ENCODE results near the gene SLC33A1.
"Not testable (repeated sequence)": the region's sequence is repeated elsewhere in the genome, so short reads cannot be mapped to it uniquely, and the experiment has no call there.

Gene SLC33A1

DNA sequence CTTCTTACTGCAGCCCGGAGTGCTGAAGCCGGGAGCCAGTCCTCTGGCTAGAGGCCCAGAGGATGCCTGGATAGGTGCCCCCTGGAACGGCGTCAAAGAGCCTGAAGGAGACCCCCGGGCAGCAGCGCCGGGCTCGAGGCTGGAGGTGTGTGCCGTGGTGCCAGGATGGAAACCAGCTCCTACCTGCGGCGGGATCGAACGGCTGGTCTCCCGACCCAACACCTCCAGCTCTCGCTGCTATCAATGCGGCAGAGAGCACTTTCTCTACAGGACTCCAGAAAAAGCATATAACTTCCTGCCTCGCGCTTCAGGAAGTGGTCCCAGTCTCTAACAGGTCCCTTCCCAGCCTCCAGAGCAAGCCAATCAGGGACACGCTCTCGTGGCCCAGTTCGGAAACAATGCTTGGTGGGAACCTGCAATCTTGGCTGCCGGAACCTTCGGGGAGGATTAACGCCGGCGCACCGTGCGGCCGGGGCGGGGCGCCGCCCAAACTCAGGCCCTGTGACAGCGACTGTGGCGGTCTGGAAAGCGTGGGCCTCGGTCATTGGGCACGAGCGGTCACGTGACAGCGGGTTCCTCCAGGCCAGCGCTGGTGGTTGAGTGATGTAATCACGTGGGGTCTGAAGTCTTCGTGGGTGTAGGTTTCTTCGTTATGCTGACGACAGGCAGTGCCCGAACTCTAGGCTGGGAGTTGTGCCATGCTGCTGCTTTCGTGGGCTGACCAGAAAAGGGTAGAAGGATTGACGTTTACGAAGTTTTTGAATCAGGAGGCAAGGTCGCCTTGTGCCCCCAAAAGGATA lies at the start of gene SLC33A1:
Gene SLC33A1 (minus strand): TSS at position 287 of the 800 bp plus-strand sequence. CDS start 430 bp downstream, outside the sequence.
- peak; percentile 99 for DNase-seq

DNA sequence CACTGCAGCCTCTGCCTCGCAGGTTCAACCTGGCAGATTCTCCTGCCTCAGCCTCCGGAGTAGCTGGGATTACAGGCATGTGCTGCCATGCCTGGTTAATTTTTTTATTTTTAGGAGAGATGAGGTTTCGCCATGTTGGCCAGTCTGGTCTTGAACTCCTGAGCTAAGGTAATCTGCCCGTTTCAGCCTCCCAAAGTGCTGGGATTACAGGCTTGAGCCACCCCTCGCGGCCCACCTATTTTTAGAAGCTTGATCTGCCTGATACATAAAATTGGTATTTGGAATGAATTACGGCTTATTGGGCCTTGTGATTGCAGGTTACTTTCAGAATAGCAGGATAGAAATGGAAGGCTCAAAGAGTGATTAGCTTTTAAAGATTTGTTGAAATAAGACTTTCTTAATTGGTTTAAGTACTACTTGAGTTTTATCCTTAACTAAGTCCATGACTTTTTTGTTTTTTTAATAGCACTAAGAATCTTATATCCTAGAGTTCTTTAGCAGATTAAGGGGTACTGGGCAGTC lies 41.2 kb upstream of the SLC33A1 start:
- DNase-seq: no peak

DNA sequence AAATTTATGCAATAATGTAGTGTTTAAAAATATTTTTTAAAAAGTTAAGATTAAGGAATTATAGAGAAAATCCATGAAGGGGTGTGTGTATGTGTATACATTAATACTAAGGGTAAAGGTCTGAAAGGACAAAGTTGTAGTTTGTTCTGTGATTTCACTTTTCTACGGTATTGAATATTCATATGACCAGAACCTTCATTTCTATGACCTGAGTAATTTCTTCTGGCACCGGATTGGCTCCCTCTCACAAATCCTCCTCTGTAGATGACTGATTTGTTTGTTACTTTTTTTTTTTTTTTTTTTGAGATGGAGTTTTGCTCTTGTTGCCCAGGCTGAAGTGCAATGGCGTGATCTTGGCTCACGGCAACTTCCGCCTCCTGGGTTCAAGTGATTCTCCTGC lies 37.1 kb upstream of the SLC33A1 start:
- no peak for DNase-seq

DNA sequence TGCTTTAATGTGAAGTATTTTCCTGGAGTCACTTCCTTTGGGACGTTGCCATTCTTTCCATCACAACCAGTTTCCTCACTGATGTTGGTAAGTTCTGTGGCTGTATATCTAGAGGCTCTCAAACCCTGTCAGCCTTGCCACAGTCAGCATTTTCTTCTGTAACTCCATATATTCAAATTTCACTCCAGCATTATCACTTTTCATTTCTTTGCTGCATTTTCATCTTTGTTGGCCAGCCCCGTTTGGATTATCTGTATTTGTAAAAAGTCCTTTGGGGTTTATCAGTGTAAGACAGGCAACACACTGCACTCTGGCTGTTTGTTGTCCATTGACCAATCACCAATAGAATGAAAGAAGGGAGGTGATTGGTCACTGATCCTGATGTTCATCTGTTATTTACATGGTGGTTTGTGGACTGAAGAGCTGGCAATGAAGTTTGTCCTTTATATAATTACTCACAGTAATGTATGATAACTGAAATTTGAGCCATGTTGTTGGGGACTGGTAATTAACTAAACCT lies 36.5 kb upstream of the SLC33A1 start:
- no peak for DNase-seq

DNA sequence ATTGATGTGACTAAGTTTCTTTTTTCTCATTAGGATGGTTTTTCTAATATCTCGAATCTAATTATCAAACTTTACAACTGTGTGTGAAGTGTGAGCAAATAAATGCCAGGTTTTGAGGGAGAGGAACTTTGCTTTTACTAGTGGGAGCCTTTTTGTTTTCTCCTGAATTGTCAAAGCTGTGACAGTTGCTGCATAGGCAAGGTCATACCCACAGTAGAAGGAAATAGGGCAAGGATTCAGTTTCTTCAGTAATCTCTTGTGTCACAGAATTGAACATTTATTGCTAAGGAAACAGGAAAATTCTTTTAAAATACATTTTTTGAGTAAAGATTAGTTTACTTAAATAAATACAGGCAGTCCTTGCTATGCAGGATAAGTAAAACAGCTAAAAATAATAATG lies 35.7 kb upstream of the SLC33A1 start:
- no peak for DNase-seq

DNA sequence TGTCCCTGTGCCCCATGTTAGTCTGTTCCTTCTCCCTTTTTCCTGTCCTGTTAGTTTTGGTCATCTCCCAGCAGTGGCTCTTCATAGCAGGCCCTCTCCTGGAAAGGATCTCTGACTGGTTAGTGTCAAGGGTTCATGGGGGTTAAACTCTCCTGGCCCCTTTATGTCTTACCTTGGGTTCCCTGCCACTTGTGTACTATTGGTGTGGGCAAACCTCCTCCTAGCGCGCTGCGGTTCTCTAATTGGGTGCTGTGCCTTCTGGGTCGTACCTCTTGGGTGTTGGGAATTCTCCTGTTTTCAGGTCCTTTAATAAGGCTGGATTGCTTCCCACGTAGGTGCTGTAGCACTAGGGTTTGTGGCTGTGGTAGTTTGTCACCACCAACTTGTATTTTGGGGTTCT lies 35.0 kb upstream of the SLC33A1 start:
- no peak for DNase-seq

DNA sequence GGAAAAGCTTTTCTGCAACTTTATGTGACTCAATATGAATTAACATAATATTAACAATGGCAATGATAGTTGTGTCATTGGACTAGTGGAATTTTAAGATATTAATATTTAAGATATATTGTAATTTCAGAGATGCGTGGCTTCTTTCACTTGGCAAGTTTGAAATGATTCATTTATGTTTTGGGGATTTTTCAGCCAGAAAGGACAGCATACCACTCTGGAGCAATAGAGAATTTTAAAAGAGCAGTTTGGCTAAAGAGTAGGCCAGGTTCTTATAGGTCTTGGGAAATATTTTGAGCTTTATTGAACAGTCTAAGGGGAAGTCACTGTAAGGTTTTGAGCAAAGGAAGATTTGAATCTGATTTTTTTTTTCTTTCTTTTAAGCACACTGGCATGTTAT lies 32.7 kb upstream of the SLC33A1 start:
- DNase-seq: no peak

DNA sequence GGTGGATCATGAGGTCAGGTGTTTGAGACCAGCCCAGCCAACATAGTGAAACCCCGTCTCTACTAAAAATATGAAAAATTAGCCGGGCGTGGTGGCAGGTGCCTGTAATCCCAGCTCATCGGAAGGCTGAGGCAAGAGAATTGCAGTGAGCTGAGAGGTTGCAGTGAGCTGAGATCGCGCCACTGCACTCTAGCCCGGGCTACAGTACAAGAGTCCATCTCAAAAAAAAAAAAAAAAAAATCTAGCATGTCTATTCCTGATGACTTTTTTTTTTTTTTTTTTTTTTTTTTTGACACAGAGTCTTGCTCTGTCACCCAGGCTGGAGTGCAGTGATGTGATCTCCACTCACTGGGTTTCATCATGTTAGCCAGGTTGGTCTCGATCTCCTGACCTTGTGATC lies 32.1 kb upstream of the SLC33A1 start:
- DNase-seq: not testable (repeated sequence)

DNA sequence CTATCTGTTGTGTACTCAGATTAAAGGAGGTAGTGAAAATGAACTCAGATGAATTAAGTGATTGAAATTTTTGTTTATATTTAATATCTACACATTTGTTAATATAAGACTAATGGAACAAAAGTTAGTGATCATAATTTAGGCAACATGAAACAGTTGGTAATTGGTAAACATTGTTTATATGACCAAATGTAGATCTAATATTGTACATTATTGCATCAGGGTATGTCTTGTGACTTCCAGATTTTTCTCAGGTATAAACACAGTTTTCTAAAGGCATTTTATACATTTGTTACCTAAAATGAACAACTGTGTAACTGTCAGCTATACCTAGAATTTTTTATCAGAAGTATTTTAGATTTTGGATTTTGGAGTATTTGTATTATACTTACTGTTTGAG lies 31.1 kb upstream of the SLC33A1 start:
- DNase-seq: no peak

DNA sequence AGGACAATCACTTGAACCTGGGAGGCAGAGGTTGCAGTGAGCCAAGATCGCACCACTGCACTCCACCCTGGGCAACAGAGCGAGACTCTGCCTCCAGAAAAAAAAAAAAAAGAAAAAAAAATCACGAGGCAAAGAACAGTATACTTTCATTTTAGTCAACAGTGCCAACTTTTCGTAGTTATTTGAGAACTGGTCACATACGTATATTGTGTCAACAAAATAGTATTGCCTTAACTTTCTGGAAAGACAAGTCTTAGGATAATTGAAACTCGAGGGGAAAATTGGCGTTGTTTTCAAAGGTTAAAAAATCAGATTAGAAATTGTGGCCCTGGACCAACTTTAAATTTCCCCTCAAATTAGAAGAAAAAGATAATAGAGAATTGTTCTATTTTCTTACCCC lies 30.1 kb upstream of the SLC33A1 start:
- DNase-seq: no peak

DNA sequence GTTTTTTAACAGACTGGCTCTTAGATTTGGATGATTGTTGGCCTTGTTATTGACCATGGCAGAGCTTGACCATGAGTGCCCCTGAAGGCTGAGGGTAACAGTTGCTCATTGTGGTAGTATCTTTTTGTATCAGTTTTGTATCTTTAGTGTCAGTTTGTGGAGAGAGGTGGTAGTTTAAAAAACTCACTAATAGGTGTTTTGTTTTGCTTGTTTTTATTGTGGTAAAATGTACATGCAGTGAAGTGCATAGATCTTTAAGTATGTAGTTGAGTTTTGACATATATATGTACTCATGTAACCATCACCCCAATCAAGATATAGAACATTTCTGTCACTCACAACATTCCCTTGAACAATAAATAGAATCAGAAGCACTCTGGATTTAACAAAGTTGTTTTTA lies 26.1 kb upstream of the SLC33A1 start:
- no peak for DNase-seq

DNA sequence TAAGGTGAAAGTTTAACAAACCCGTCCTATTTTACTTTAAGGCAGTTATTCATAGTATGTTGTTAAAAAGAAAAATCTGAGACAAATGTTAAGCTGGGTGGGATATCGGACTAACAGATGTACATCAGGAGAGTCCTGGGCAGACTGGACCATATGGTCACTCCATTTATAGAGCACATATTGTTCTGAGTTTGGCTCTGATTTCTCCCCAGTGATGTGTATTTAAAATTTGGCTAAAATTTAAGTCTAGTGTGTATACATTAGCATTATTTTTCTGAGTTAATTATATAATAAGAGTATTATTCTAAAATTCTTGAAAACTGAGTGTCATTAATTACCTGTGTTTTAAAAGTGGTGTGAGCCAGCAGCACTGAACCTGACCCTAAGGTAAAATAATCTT lies 22.3 kb upstream of the SLC33A1 start:
- no peak for DNase-seq

DNA sequence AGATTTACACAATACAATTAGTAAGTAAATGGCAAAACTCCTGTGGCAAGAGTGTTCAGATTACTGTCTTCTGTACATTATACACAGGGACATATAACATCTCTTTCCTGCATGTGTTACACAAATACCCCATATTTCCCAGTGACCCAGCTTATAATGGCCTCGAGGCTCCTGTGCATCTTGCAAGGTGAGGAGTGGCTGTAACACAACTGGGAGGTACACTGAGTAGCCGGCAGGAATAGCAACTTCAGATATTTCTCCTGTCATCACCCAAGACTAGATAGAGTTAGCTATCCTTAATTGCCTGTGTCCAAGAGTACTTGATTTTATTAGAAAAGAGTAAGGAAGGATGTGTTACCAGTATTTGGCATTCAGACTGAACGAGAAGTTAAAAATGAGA lies 21.8 kb upstream of the SLC33A1 start:
- no peak for DNase-seq

DNA sequence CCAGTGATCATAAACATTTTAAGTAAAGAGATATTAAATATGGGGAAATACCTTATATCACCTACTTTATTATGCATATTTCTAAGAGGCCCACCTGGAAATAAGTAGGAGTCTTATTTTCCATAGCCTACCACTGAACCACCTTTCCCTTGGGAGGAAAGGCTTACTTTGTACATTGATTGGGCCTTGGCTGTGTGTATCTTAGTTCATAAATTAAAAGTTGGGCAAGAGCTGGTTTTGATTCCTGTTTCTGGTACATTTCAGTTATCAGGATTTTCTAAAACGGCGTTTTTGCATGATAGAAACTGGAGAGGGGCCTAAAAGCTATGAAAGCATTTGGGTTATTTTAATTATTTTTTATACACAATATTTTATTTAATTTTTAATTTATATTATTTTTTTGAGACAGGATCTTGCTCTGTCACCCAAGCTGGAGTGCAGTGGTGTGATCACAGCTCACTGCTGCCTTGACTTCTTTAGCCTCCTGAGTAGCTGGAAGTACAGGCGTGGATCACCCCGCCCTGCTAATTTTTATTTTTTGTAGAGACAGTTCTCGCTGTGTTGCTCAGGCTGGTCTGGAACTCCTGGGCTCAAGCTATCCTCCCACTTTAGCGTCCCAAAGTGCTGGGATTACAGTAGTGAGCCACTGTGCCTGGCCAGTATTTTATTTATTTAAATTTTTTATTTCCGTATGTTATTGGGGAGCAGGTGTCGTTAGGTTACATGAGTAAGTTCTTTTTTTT lies 18.8 kb upstream of the SLC33A1 start:
- no peak for DNase-seq

DNA sequence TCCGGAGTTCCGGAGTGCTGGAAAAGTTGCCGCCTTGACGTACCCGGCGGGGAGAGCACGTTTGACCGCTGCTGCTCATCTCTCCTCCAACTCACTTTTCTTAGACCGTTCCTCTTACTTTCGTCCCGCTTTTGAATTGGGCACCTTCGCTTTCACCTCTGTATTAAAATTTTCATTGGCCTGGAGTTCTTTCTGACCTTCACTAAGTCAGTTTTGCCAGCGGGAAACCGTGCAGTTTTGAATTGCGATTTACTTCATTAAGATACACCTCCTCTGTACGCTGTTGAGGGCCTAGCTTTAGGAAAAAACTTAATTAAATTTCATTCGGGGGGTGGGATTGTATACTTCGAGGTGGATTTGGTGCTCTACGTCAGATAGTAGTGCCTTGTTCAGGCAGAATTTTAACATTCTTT lies 17.5 kb upstream of the SLC33A1 start:
- DNase-seq: no peak

DNA sequence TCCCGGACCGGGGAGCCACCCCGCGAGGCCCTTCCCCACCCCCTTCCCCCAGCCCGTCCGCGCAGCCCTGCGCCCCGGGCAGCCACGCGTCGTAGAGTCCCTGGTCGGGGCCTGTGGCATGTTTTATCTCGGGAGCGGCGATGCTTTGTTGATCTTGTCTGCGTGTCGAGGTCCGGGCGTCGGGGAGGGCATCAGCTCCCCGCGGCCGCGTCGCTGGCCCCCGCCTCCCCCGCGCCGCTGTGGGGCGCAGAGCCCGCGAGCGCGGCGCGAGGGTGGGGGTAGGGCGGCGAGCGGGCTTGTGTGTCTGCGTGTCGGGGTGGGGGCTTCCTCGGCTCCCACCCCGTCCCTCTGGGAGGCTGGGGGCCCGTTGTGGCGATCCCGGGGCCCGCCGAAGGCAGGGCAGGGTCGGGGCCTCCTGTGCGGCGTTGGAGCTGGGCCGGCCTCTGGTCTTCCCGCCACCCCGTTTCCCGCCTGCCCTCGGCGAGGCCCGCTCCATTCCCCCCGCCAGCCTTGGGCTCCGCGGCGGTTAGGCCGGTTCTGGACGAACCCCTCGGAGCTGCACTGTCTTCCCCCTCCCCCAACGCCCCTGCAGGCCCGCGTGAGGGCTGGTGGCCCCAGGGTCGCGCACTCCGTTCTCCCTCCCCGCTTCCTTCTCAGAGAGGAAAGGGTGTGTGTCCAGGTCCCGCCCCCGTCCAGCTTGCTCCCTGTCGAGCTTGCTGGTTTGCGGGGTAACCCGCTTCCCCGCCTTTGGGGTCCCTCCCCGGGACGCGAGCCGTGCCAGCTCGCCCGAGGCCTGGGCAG lies 16.9 kb upstream of the SLC33A1 start:
- DNase-seq: peak; percentile 61

DNA sequence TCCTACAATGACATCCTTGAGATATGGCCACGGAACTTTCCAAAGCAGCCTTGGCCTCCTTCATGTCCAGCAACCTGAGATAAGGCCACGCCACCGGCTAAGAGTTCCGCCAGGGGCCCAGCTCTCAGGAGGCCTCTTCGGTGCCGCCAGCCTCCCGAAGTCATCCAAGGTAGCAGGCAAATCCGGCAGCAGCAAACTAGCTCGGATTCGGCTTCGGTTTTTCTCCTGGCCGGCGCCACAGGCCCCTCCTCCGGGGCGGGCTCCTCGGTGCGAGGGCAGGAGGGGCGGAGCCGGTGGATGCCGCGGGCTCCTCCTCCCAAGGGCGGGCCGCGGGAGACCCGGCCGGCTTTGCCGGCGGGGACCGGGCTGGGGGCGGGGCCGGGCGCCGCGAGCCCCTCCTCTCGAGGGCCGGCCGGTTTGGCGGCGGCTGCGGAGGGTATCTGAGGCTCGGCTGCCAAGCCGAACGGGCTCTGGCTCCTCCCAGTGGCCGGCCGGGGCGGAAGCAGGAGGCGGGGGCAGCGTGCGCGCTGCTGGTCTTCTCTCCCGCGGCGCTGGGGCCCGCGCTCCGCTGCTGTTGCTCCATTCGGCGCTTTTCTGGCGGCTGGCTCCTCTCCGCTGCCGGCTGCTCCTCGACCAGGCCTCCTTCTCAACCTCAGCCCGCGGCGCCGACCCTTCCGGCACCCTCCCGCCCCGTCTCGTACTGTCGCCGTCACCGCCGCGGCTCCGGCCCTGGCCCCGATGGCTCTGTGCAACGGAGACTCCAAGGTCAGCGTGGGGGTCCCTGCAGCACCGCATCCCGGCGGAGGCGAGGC lies 16.1 kb upstream of the SLC33A1 start, which contains the start of gene GMPS:
Gene GMPS (plus strand): TSS at position 518 of the 812 bp plus-strand sequence. CDS start 221 bp downstream, at position 739.
- peak; percentile 98 for DNase-seq

DNA sequence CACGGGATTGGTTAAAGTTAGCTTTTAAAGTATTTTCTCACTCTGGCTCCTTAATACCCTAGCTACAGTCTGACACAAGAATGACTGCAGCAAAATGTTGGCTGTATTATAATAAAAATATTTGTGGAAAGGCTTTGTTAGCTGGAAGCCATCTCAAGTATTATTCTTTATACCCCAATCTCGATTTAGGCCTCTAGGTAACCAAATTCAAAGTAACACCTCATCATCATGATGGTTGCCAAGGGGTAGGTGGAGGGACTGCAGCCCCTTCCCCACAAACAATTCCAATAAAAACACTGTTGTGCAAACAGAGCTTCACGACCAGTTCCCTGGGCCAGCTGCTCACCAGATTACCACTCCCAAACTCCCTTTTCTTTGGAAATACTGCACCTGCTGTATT lies 15.5 kb upstream of the SLC33A1 start:
- no peak for DNase-seq

DNA sequence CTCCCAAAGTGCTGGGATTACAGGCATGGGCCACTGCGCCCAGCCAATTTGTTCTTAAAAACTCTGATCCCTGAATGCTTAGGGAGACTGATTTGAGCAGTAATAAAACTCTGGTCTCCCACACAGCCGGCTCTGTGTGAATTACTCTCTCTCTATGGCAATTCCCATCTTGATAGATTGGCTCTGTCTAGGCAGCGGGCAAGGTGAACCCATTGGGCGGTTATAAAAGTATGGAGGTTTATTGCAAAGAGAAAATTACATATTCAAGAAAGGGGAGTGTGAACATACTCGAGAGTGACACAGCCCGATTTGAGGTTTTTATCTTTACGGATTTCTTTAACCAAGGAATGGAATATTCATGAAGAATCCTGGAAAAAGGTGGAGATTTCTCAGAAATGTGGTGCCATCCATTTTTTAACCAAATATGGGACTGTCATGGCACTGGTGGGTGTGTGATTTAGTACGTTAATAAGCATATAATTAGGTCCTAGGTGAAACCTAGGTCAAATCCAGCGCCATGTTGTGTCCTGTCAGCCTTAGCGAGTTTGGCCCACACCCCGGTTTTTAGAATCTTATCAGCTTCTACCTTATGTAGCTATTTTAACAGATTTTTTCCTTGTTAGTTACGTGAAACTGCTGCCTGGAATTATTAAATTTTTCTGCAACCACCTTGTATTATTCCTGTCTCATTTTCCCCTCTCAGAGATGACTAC lies 9.0 kb upstream of the SLC33A1 start:
- DNase-seq: no peak

DNA sequence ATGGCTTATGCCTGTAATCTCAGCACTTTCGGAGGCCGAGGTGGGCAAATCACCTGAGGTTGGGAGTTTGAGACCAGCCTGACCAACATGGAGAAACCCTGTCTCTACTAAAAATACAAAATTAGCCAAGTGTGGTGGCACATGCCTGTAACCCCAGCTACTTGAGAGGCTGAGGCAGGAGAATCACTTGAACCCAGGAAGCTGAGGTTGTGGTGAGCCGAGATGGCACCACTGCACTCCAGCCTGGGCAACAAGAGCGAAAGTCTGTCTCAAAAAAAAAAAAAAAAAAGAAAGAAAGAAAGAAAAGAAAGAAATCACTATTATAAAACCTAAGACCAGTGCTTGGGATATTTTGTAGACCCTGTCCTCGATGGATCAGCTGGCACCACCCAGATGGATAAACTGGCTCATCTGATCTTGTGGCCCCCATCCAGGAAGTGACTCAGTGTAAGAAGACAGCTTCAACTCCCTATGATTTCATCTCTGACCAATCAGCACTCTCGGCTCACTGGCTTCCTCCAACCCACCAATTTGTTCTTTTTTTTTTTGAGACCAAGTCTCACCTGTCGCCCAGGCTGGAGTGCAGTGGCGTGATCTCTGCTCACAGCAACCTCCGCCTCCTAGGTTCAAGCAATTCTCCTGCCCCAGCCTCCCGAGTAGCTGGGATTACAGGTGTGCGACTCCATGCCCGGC lies 8.2 kb upstream of the SLC33A1 start:
- DNase-seq: peak; percentile 85

Measured in activated CD4-positive, alpha-beta T cell treated with anti-CD3 and anti-CD28 coated beads, Interleukin-2, Interleukin-6, amounts not matched to agents 100 ng/mL and 50 ng/mL, durations not matched to agents 16 hours and 8 hours (primary cell).